SK-N-SH (cell line): ENCODE results near the gene NIBAN1. TPM values are rescaled to one million over a fixed set of nuclear protein-coding genes. Genes with fewer than 3 reads are reported as not detected.

Source experiments
- CTCF ChIA-PET: fragments of 300-600, 350-600 bp; formaldehyde crosslinking; extraction: SDS; loops from one replicate; lab custom pipeline; 2021; lab: Yijun Ruan, JAX
- POLR2A ChIA-PET: fragments of 350-600 bp; sonication (Branson Sonifier 250); formaldehyde crosslinking; extraction: SDS; loops from one replicate; lab custom pipeline; 2020; ENCODE audit warnings: antibody characterized with exemption, inconsistent platforms; lab: Yijun Ruan, JAX
- DNase-seq: peaks from one replicate; pipeline ENCODE4 v3.0.0; 2012
- H2AFZ ChIP-seq: fragments of 200-600 bp; sonication (generic); 2 replicates; pipeline ENCODE4 v1.8.1; 2016; ENCODE audit warnings: antibody characterized with exemption, mild to moderate bottlenecking, low read depth
- H3F3A ChIP-seq: fragments of 200-600 bp; sonication (generic); replicated peaks from 2 replicates; pipeline ENCODE3; 2016; ENCODE audit warnings: antibody characterized with exemption, mild to moderate bottlenecking; ENCODE audit not compliant: insufficient read depth
- H3K27ac ChIP-seq, 2 experiments: fragments of 200-500 bp in 1 of 2; fragments of 200-600 bp in 1 of 2; sonication (Bioruptor generic) in 1 of 2; sonication (generic), shearing (Covaris generic) in 1 of 2; 2 replicates each; pipeline versions ENCODE4 v1.5.1 to v1.6.1; 2014 to 2016; ENCODE audit warnings: low read depth in 2 of 2, inconsistent platforms in 1 of 2, low read length in 1 of 2, mild to moderate bottlenecking in 1 of 2, mixed read lengths in 1 of 2
- H3K27me3 ChIP-seq: fragments of 200-600 bp; sonication (generic), shearing (Covaris generic); 2 replicates; pipeline ENCODE4 v1.6.1; 2016; ENCODE audit warnings: mixed run types; ENCODE audit not compliant: insufficient read depth
- H3K36me3 ChIP-seq, 2 experiments: fragments of 200-500 bp in 1 of 2; fragments of 200-600 bp in 1 of 2; sonication (Bioruptor generic) in 1 of 2; sonication (generic) in 1 of 2; replicated peaks in 1 of 2; 2 replicates each; pipeline versions ENCODE3 to v1.5.1; 2014 to 2016; ENCODE audit warnings: low read length in 1 of 2, mild to moderate bottlenecking in 1 of 2; ENCODE audit not compliant: insufficient read depth in 2 of 2, control insufficient read depth in 1 of 2
- H3K4me1 ChIP-seq, 2 experiments: fragments of 200-500 bp in 1 of 2; fragments of 200-600 bp in 1 of 2; sonication (Bioruptor generic) in 1 of 2; sonication (generic), shearing (Covaris generic) in 1 of 2; 2 replicates each; pipeline versions ENCODE4 v1.5.1 to v1.6.1; 2014 to 2016; ENCODE audit warnings: low read depth in 1 of 2, low read length in 1 of 2, mixed run types in 1 of 2; ENCODE audit not compliant: insufficient read depth in 2 of 2, control insufficient read depth in 1 of 2
- H3K4me2 ChIP-seq: fragments of 200-600 bp; sonication (generic), shearing (Covaris generic); 2 replicates; pipeline ENCODE4 v1.6.1; 2017; ENCODE audit warnings: mixed run types
- H3K4me3 ChIP-seq, 2 experiments: fragments of 200-500 bp in 1 of 2; fragments of 200-600 bp in 1 of 2; sonication (Bioruptor generic) in 1 of 2; sonication (generic), shearing (Covaris generic) in 1 of 2; 2 replicates each; pipeline versions ENCODE4 v1.5.1 to v1.8.1; 2014 to 2016; ENCODE audit warnings: low read depth in 2 of 2, inconsistent platforms in 1 of 2, low read length in 1 of 2, mild to moderate bottlenecking in 1 of 2, mixed read lengths in 1 of 2, moderate library complexity in 1 of 2
- H3K79me2 ChIP-seq: fragments of 200-600 bp; sonication (generic); 2 replicates; pipeline ENCODE4 v1.8.1; 2017; ENCODE audit warnings: mild to moderate bottlenecking; ENCODE audit not compliant: insufficient read depth
- H3K9ac ChIP-seq: fragments of 200-600 bp; sonication (generic); 2 replicates; pipeline ENCODE4 v1.6.1; 2017; ENCODE audit warnings: mixed run types
- H3K9me2 ChIP-seq: fragments of 200-600 bp; sonication (generic); 2 replicates; pipeline ENCODE4 v1.6.1; 2017; ENCODE audit warnings: mixed run types
- H3K9me3 ChIP-seq: fragments of 200-600 bp; sonication (generic); 2 replicates; pipeline ENCODE4 v1.6.1; 2017; ENCODE audit warnings: mixed run types, mild to moderate bottlenecking, moderate library complexity
- H4K20me1 ChIP-seq: fragments of 200-600 bp; sonication (generic); 2 replicates; pipeline ENCODE4 v1.6.1; 2017; ENCODE audit warnings: mild to moderate bottlenecking, mixed run types; ENCODE audit not compliant: insufficient read depth
- CTCF ChIP-seq: fragments of 200-600 bp; sonication (generic); IDR thresholded peaks from 2 replicates; pipeline ENCODE4 v1.6.1; 2017; ENCODE audit warnings: antibody characterized with exemption, mild to moderate bottlenecking, moderate library complexity
- ELF1 ChIP-seq: IDR thresholded peaks from 2 replicates; pipeline ENCODE4 v1.4.0; 2012
- FOSL2 ChIP-seq: IDR thresholded peaks from 2 replicates; pipeline ENCODE4 v1.4.0; 2012; ENCODE audit warnings: low read depth, mild to moderate bottlenecking, moderate library complexity, borderline replicate concordance
- FOXJ3 ChIP-seq: sonication (generic); formaldehyde crosslinking; IDR thresholded peaks from 2 replicates; pipeline ENCODE4 v1.5.1; 2020; ENCODE audit warnings: mild to moderate bottlenecking, missing genetic modification reagents
- FOXM1 ChIP-seq: IDR thresholded peaks from 2 replicates; pipeline ENCODE4 v1.4.0; 2012; ENCODE audit warnings: low read depth, mild to moderate bottlenecking
- JUND ChIP-seq: IDR thresholded peaks from 2 replicates; pipeline ENCODE4 v1.4.0; 2012
- MXI1 ChIP-seq: IDR thresholded peaks from 2 replicates; pipeline ENCODE4 v1.6.1; 2012; ENCODE audit warnings: mild to moderate bottlenecking, low read depth, low read length, improper control_type of control experiment
- RFX5 ChIP-seq: IDR thresholded peaks from 2 replicates; pipeline ENCODE4 v1.6.1; 2012; ENCODE audit warnings: mild to moderate bottlenecking, improper control_type of control experiment, low read length
- RXRA ChIP-seq: IDR thresholded peaks from 2 replicates; pipeline ENCODE4 v1.4.0; 2012; ENCODE audit warnings: low read depth, mild to moderate bottlenecking, borderline replicate concordance
- SMC3 ChIP-seq: IDR thresholded peaks from 2 replicates; pipeline ENCODE4 v1.6.1; 2012; ENCODE audit warnings: low read depth, low read length, improper control_type of control experiment
- TAF1 ChIP-seq: IDR thresholded peaks from 2 replicates; pipeline ENCODE4 v1.6.1; 2012; ENCODE audit warnings: low read depth, mild to moderate bottlenecking, low read length, moderate library complexity, borderline replicate concordance
- USF1 ChIP-seq: IDR thresholded peaks from 2 replicates; pipeline ENCODE4 v1.4.0; 2012; ENCODE audit warnings: low read depth, borderline replicate concordance
- USF2 ChIP-seq: fragments of 150-350 bp; IDR thresholded peaks from 2 replicates; pipeline ENCODE4 v1.6.1; 2017; ENCODE audit warnings: antibody characterized with exemption, low read length, low read depth, borderline replicate concordance
- ZBTB33 ChIP-seq: IDR thresholded peaks from 2 replicates; pipeline ENCODE4 v1.4.0; 2012; ENCODE audit warnings: low read depth, borderline replicate concordance
- WGBS: methylation state at CpG from one replicate; pipeline ENCODE4 v1.1.6; 2017; ENCODE audit warnings: low lambda C conversion rate; 5-methylcytosine and 5-hydroxymethylcytosine counted together
- polyA plus RNA-seq, 3 experiments: library from polyadenylated mRNA; depleted of rRNA; stranded (reverse); fragments of >200 nt; gene quantifications; 2 replicates each; pipeline ENCODE4 v1.2.3, GENCODE V29; 2012

The NIBAN1 gene
- polyA plus RNA-seq, 1 of the 3 experiments (the other 2 are of a cell fraction), result 23.9 TPM

DNA sequence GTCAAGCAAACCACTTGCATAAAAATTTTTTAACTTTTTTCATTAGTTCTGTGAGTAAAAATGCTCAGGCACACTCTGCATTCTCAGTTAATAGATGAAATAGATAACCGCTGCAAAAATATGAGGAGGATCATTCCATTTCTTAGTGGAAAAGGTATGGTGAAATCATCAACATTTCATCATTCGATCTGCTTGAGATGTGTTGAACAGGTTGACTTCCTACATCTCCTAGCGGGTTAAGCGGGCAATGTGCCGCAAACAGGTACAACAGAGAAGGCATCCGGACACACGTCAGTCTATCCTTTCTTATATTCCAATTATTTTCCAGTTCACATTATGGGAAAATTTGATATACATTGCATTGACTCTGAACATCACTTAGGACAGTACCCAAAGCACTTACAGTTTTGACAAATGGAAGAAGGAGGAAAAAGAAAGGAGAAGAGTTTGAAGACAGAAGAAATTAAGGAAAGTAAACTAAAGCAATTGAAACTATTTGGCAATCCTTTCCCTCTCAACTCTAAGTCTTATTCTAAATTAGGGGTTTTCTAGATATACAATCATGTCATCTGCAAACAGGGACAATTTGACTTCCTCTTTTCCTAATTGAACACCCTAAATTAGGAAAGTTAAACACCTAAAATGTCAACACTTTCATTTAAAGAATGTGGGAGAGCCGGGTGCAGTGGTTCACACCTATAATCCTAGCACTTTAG, 33.5 kb downstream of the NIBAN1 start:
- WGBS, result 94% methylated on average over 8 of the region's 8 CpGs
- no peaks in the 10 kb centered on the region; the same call in 1 of the 2 replicates for H4K20me1 ChIP-seq
- ChIA-PET POLR2A (no interaction called here), CTCF (no interaction called here)
- peaks cover 0 to 5% of the 10 kb centered on the region in 2 experiments for H3K36me3 ChIP-seq
- peaks cover 0 to 6% of the 10 kb centered on the region in 2 experiments; a peak in 2 of 4 replicates for H3K4me1 ChIP-seq
- H3F3A ChIP-seq, result no peaks in the 10 kb centered on the region
- peak overlapping the region in 1 of 2 experiments; percentile 48; a peak in 1 of 4 replicates for H3K27ac ChIP-seq
- no peak overlapping the region for H3K4me3 ChIP-seq
- H3K4me2 ChIP-seq, result no peak overlapping the region
- no peak overlapping the region for H2AFZ ChIP-seq
- no peak for DNase-seq
- no peak overlapping the region for H3K9ac ChIP-seq
- no peaks in the 10 kb centered on the region for H3K79me2 ChIP-seq
- no peaks in the 10 kb centered on the region for H3K9me2 ChIP-seq
- no peaks in the 10 kb centered on the region for H3K27me3 ChIP-seq
- TF ChIP-seq TAF1, result no peak
- TF ChIP-seq CTCF, result no peak
- TF ChIP-seq RXRA, result no peak
- TF ChIP-seq SMC3, result no peak
- no peak for TF ChIP-seq FOXM1
- no peak for TF ChIP-seq RFX5
- TF ChIP-seq USF1, result no peak
- no peak for TF ChIP-seq USF2
- TF ChIP-seq FOSL2, result no peak
- no peak for TF ChIP-seq FOXJ3 (CRISPR knock-in tag)
- TF ChIP-seq ELF1, result no peak
- no peak for TF ChIP-seq JUND
- TF ChIP-seq ZBTB33, result no peak
- no peak for TF ChIP-seq MXI1
- H3K9me3 ChIP-seq, result no peaks in the 10 kb centered on the region
